Measurements from ENCODE around the gene PRLHR. TPM values are rescaled to one million over a fixed set of nuclear protein-coding genes. Genes with fewer than 3 reads are reported as not detected.
A peak's percentile ranks its signal among the peaks of the same experiment; 100 is the strongest.

Gene PRLHR
- total and polyA plus RNA-seq, 2 of the 4 experiments (the other 2 are of a cell fraction) = not detected

- BruUV-seq (replicated peaks) = no TSS peak
- Histone ChIP-seq H3K36me3 (ENCODE audit: control insufficient read depth, insufficient read depth, low read length) (no peaks in the 10 kb centered on the region), H2BK20ac (ENCODE audit: low read depth, low read length) (no peak overlapping the region), H2AK9ac (replicated peaks; ENCODE audit: low read depth, low read length, poor library complexity) (no peak overlapping the region), H4K20me1 (ENCODE audit: insufficient read depth, low read length) (no peaks in the 10 kb centered on the region), H3K9ac (ENCODE audit: low read depth, low read length) (no peak overlapping the region), H4K91ac (ENCODE audit: insufficient read depth, low read depth, low read length) (no peak overlapping the region), H3K79me1 (ENCODE audit: low read depth in 1 of 2, low read length in 2 of 2) (no peaks in the 10 kb centered on the region), H4K8ac (ENCODE audit: low read depth in 2 of 2, low read length in 2 of 2) (no peak overlapping the region), H3K27me3 (ENCODE audit: control insufficient read depth, insufficient read depth, low read length) (peaks cover 2% of the 10 kb centered on the region), H2AK5ac (ENCODE audit: low read depth, low read length) (no peak overlapping the region), H3K9me1 (ENCODE audit: insufficient read depth, low read length) (no peaks in the 10 kb centered on the region), H3K23ac (ENCODE audit: low read depth, low read length) (no peak overlapping the region), H3K4me3 (ENCODE audit: insufficient read depth, low read depth, low read length) (no peak overlapping the region), H3K4me2 (ENCODE audit: low read depth, low read length) (no peak overlapping the region), H3K14ac (replicated peaks; ENCODE audit: low read depth, low read length) (no peak overlapping the region), H2BK15ac (ENCODE audit: low read depth, low read length) (no peak overlapping the region), H2BK5ac (ENCODE audit: low read depth, low read length, poor library complexity, severe bottlenecking) (no peak overlapping the region), H3K56ac (ENCODE audit: extremely low read depth, insufficient read depth, low read length) (no peak overlapping the region), H3K27ac (ENCODE audit: insufficient read depth, low read length) (no peak overlapping the region), H2AFZ (replicated peaks; ENCODE audit: low read length, poor library complexity) (no peak overlapping the region), H3K18ac (ENCODE audit: low read depth, low read length) (no peak overlapping the region), H3K4me1 (ENCODE audit: control insufficient read depth, insufficient read depth, low read length) (no peaks in the 10 kb centered on the region), H3K9me3 (ENCODE audit: control insufficient read depth, insufficient read depth, low read length) (no peaks in the 10 kb centered on the region), H4K5ac (ENCODE audit: low read depth, low read length) (no peak overlapping the region), H2BK120ac (ENCODE audit: low read depth, low read length) (no peak overlapping the region), H3K4ac (ENCODE audit: low read depth, low read length) (no peak overlapping the region)
- DNase-seq = no peak
- ChIA-PET POLR2A (ENCODE audit: unreplicated experiment) (no interaction called here), CTCF (no interaction called here)
- intact Hi-C loops (cut with micrococcal nuclease) = no loop called here
- dilution Hi-C loops (cut with HindIII; ENCODE audit: low sequenced_read_pairs, unreplicated experiment) = no loop called here
- no peak for TF ChIP-seq MXI1 (IDR thresholded peaks at IDR 0.05; ENCODE audit: borderline replicate concordance, low read depth, low read length)
- peak; percentile 60 for TF ChIP-seq CEBPB (IDR thresholded peaks at IDR 0.05; ENCODE audit: low read depth, low read length)
- in situ Hi-C loops (cut with MboI; ENCODE audit: low sequenced_read_pairs) = no loop called here
- WGBS, 2 experiments (ENCODE audit: extremely low coverage in 2 of 2, insufficient read length in 1 of 2) = 20% methylated on average over 1 of the region's 16 CpGs; no CpG with 5 or more reads in 1 of the 2 experiments
- no peak for ATAC-seq (ENCODE audit: low read depth)
Observed at GRCh38 chr10:118587881-118588651, 7.4 kb downstream of the PRLHR start.
